Hepatocyte (in vitro differentiated cells): ENCODE measurements around the gene MFRP. TPM values are rescaled to one million over a fixed set of nuclear protein-coding genes. Genes with fewer than 3 reads are reported as not detected.

Experiments used
- DNase-seq: peaks from one replicate; pipeline ENCODE4 v3.0.0-alpha.2; 2016; ENCODE audit warnings: low spot score
- H2AFZ ChIP-seq: fragments of 200-600 bp; sonication (generic); 2 replicates; pipeline ENCODE4 v1.6.0; 2016; ENCODE audit warnings: antibody characterized with exemption, mild to moderate bottlenecking
- H3K27ac ChIP-seq: fragments of 200-600 bp; sonication (generic); 2 replicates; pipeline ENCODE4 v1.5.1; 2016; ENCODE audit warnings: mild to moderate bottlenecking
- H3K27me3 ChIP-seq: fragments of 200-600 bp; sonication (generic); 2 replicates; pipeline ENCODE4 v1.6.1; 2016
- H3K36me3 ChIP-seq: fragments of 200-600 bp; sonication (generic); replicated peaks from 2 replicates; pipeline ENCODE4 v1.5.1; 2016; ENCODE audit warnings: low read depth; ENCODE audit not compliant: insufficient read depth
- H3K4me1 ChIP-seq: fragments of 200-600 bp; sonication (generic); 2 replicates; pipeline ENCODE4 v1.5.1; 2016; ENCODE audit warnings: mild to moderate bottlenecking, moderate library complexity; ENCODE audit not compliant: insufficient read depth
- H3K4me2 ChIP-seq: fragments of 200-600 bp; sonication (generic); 2 replicates; pipeline ENCODE4 v1.6.0; 2016
- H3K4me3 ChIP-seq: fragments of 200-600 bp; sonication (generic); 2 replicates; pipeline ENCODE4 v1.5.1; 2016; ENCODE audit warnings: mild to moderate bottlenecking
- H3K79me2 ChIP-seq: fragments of 200-600 bp; sonication (generic); 2 replicates; pipeline ENCODE4 v1.6.0; 2017; ENCODE audit warnings: mild to moderate bottlenecking
- H3K9me2 ChIP-seq: fragments of 200-600 bp; sonication (generic); replicated peaks from 2 replicates; pipeline ENCODE4 v1.6.0; 2017; ENCODE audit warnings: mild to moderate bottlenecking; ENCODE audit not compliant: insufficient read depth
- H3K9me3 ChIP-seq: fragments of 200-600 bp; sonication (generic); 2 replicates; pipeline ENCODE4 v1.5.1; 2016; ENCODE audit warnings: low read depth, mild to moderate bottlenecking
- H4K20me1 ChIP-seq: fragments of 200-600 bp; sonication (generic); 2 replicates; pipeline ENCODE4 v1.6.0; 2016; ENCODE audit warnings: mild to moderate bottlenecking; ENCODE audit not compliant: insufficient read depth, poor library complexity, severe bottlenecking
- EZH2 ChIP-seq: fragments of 200-600 bp; sonication (generic); IDR thresholded peaks from 2 replicates; pipeline ENCODE4 v1.6.1; 2016; ENCODE audit warnings: antibody characterized with exemption, mild to moderate bottlenecking, borderline replicate concordance
- EZH2phosphoT487 ChIP-seq: fragments of 200-600 bp; sonication (generic); IDR thresholded peaks from one replicate; pipeline ENCODE4 v1.6.1; 2018; ENCODE audit warnings: antibody characterized with exemption, mild to moderate bottlenecking, low read depth, moderate library complexity; ENCODE audit not compliant: unreplicated experiment, severe bottlenecking
- WGBS: methylation state at CpG from one replicate; pipeline ENCODE4 v1.1.6; 2016; ENCODE audit warnings: low lambda C conversion rate; ENCODE audit errors: missing lambda C conversion rate; 5-methylcytosine and 5-hydroxymethylcytosine counted together
- polyA plus RNA-seq: library from polyadenylated mRNA; unstranded; fragments of >200 nt; fragmentation: Nextera tagmentation; extraction: Ambion mirVana; gene quantifications from 2 replicates; pipeline ENCODE4 v1.2.1, GENCODE V29; 2016
- total RNA-seq: library from RNA; depleted of rRNA; stranded (reverse); fragments of >200 nt; gene quantifications from 2 replicates; pipeline ENCODE4 v1.2.3, GENCODE V29; 2014
- TF ChIP-seq, protein P1 (sequence below): fragments of 200-600 bp; sonication (generic); IDR thresholded peaks from 2 replicates; pipeline ENCODE4 v1.5.1; 2016; ENCODE audit warnings: antibody characterized with exemption, mild to moderate bottlenecking; ENCODE audit not compliant: poor library complexity

The MFRP gene
- total and polyA plus RNA-seq, 2 experiments from 2014 or later = not detected

GRCh38 chr11:119338318-119338890 lies 8.1 kb downstream of the MFRP start:
- Histone ChIP-seq H2AFZ (no peak overlapping the region), H3K9me3 (no peaks in the 10 kb centered on the region), H3K36me3 (no peaks in the 10 kb centered on the region), H3K79me2 (peaks cover 20% of the 10 kb centered on the region), H3K27me3 (peaks cover 25% of the 10 kb centered on the region), H3K4me3 (no peak overlapping the region), H3K9me2 (no peaks in the 10 kb centered on the region), H3K4me2 (peak overlapping the region; percentile 96), H3K4me1 (peaks cover 27% of the 10 kb centered on the region), H3K27ac (peak overlapping the region; percentile 81), H4K20me1 (no peaks in the 10 kb centered on the region)
- 12% methylated on average over 17 of the region's 17 CpGs for WGBS
- TF ChIP-seq, protein P1, sequence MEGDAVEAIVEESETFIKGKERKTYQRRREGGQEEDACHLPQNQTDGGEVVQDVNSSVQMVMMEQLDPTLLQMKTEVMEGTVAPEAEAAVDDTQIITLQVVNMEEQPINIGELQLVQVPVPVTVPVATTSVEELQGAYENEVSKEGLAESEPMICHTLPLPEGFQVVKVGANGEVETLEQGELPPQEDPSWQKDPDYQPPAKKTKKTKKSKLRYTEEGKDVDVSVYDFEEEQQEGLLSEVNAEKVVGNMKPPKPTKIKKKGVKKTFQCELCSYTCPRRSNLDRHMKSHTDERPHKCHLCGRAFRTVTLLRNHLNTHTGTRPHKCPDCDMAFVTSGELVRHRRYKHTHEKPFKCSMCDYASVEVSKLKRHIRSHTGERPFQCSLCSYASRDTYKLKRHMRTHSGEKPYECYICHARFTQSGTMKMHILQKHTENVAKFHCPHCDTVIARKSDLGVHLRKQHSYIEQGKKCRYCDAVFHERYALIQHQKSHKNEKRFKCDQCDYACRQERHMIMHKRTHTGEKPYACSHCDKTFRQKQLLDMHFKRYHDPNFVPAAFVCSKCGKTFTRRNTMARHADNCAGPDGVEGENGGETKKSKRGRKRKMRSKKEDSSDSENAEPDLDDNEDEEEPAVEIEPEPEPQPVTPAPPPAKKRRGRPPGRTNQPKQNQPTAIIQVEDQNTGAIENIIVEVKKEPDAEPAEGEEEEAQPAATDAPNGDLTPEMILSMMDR = peak; percentile 83
- TF ChIP-seq EZH2 (no peak), EZH2phosphoT487 (no peak)
- peak; percentile 91 for DNase-seq

DNA sequence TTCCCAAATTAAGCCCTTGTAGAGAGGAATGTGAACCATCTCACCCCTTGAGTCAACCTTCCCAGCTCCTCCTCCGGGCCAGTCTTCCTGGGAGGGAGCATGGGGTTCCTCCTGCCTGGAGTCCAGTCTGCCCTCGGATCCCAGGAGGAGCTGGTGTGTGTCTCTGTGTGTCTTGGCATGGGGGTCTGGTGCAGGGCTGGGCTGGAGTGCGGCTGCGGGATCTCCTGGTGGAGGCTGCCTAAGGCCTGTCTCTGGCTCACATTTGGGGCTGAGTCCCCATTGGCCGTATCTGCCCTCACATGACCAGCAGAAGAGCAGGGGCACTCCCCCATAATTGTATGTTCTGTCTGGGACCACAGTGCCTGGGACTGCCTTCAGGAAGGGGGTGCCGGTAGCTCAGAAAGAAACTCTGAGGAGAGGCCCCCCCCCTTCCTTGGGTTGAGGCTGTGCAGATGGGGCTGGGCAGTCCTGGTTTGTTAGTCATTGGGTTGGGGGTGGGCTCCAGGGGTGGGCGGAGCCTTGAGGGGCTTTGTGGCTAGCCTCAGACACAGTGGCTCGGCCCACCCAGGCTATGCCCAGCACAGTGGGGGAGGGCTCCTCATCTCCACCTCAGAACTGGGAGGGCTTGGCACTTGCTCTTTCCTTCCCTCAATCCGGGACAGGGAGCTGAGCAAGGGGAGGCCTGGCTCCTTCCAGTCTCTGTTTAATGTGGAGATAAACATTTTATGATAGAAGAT lies 8.8 kb downstream of the MFRP start:
- no peaks in the 10 kb centered on the region for H3K36me3 ChIP-seq
- peak overlapping the region; percentile 96 for H3K4me2 ChIP-seq
- peak overlapping the region; percentile 81 for H3K27ac ChIP-seq
- WGBS = 38% methylated on average over 8 of the region's 9 CpGs
- no peak overlapping the region for H2AFZ ChIP-seq
- H3K4me3 ChIP-seq = no peak overlapping the region
- peaks cover 20% of the 10 kb centered on the region for H3K79me2 ChIP-seq
- peaks cover 27% of the 10 kb centered on the region for H3K4me1 ChIP-seq
- H3K9me3 ChIP-seq = no peaks in the 10 kb centered on the region
- H3K27me3 ChIP-seq = peaks cover 18% of the 10 kb centered on the region
- H4K20me1 ChIP-seq = no peaks in the 10 kb centered on the region
- H3K9me2 ChIP-seq = no peaks in the 10 kb centered on the region
- DNase-seq = peak; percentile 85
- no peak for TF ChIP-seq EZH2
- TF ChIP-seq EZH2phosphoT487 = no peak
- TF ChIP-seq, protein P1 = no peak

DNA sequence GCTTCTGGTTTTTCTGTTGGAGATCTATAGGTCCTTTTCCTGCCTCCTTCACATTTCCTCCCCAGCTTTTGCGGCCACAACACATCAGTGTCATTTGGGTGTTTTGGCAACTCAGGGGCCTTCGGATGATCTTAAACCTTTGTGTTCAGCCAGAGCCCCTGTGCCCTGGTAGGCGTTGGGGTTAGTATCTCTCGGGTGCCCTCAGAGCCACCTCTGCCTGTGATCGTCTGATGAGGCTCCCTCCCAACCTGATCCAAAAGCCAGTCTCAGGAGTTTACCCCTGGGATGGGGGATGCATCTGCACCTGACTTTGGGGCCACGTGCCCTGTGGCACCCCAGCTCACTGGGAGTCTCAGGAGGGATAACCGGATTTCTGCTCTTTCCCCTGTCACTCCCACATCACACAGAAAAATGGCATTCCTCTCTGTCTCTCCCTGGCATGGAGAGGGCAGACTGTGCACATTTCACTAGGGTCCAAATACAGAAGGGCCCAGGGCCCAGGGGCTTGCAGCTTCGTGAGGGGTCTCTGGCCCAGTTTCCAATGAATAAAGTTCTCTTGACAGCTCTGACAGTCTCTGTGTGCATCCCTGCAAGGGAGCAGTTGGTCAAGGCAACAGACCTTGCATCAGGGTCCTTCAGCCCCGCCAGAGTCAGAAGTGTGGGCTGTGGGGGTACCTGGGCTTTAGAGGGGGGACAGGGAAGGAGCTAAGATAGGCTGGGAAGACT lies 9.6 kb downstream of the MFRP start:
- peaks cover 16% of the 10 kb centered on the region for H3K27me3 ChIP-seq
- WGBS = 92% methylated on average over 9 of the region's 9 CpGs
- no peaks in the 10 kb centered on the region for H3K36me3 ChIP-seq
- peaks cover 27% of the 10 kb centered on the region for H3K4me1 ChIP-seq
- peaks cover 20% of the 10 kb centered on the region for H3K79me2 ChIP-seq
- no peak for DNase-seq
- no peak overlapping the region for H3K4me3 ChIP-seq
- no peaks in the 10 kb centered on the region for H3K9me3 ChIP-seq
- H3K27ac ChIP-seq = peak overlapping the region; percentile 81
- no peak overlapping the region for H2AFZ ChIP-seq
- TF ChIP-seq, protein P1 = no peak
- TF ChIP-seq EZH2phosphoT487 (no peak), EZH2 (no peak)
- H3K4me2 ChIP-seq = peak overlapping the region; percentile 96
- no peaks in the 10 kb centered on the region for H3K9me2 ChIP-seq
- no peaks in the 10 kb centered on the region for H4K20me1 ChIP-seq
